ENCODE measurements around the gene PGR.

Gene PGR

DNA sequence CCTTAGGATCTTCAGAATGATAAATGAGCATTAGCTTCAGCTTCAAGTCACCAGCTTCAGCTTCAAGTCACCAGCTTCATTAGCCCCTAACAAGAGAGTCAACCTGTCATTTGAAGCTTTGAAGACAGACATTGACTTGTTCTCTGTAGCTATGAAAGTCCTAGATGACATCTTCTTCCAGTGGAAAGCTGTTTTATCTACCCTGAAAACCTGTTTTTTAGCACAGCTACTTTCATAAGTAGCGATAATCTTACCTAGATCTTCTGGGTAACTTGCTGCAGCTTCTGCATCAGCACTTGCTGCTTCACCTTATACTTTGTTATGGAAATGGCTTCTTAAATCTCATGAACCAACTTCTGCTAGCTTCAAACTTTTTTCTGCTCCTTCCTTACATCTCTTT, 85.7 kb downstream of the PGR start:
- H3K4me3 ChIP-seq (ENCODE audit: low read depth, low read length, poor library complexity, severe bottlenecking), result no peak overlapping the region
- H3K9me3 ChIP-seq (ENCODE audit: low read length), result no peaks in the 10 kb centered on the region
- H3F3A ChIP-seq (ENCODE audit: insufficient read depth, low read length), result no peaks in the 10 kb centered on the region
- no peak overlapping the region for H3K27ac ChIP-seq (ENCODE audit: low read depth, low read length, poor library complexity, severe bottlenecking)
- no peak for TF ChIP-seq EZH2 (IDR thresholded peaks at IDR 0.05; ENCODE audit: borderline replicate concordance, low read length)
- TF ChIP-seq, protein P1, sequence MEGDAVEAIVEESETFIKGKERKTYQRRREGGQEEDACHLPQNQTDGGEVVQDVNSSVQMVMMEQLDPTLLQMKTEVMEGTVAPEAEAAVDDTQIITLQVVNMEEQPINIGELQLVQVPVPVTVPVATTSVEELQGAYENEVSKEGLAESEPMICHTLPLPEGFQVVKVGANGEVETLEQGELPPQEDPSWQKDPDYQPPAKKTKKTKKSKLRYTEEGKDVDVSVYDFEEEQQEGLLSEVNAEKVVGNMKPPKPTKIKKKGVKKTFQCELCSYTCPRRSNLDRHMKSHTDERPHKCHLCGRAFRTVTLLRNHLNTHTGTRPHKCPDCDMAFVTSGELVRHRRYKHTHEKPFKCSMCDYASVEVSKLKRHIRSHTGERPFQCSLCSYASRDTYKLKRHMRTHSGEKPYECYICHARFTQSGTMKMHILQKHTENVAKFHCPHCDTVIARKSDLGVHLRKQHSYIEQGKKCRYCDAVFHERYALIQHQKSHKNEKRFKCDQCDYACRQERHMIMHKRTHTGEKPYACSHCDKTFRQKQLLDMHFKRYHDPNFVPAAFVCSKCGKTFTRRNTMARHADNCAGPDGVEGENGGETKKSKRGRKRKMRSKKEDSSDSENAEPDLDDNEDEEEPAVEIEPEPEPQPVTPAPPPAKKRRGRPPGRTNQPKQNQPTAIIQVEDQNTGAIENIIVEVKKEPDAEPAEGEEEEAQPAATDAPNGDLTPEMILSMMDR (IDR thresholded peaks at IDR 0.05; ENCODE audit: low read length), result no peak
- no peak overlapping the region for H3K4me2 ChIP-seq (ENCODE audit: low read length)
- no peaks in the 10 kb centered on the region for H4K20me1 ChIP-seq (ENCODE audit: insufficient read depth, low read length)
- no peaks in the 10 kb centered on the region for H3K4me1 ChIP-seq (ENCODE audit: insufficient read depth, low read length, severe bottlenecking)
- H3K9ac ChIP-seq (ENCODE audit: low read length), result no peak overlapping the region
- no peaks in the 10 kb centered on the region for H3K9me2 ChIP-seq (ENCODE audit: low read depth, low read length)
- no peaks in the 10 kb centered on the region for H3K27me3 ChIP-seq (ENCODE audit: insufficient read depth, low read length)
- no peaks in the 10 kb centered on the region for H3K79me2 ChIP-seq (ENCODE audit: insufficient read depth, low read length)
- H3K36me3 ChIP-seq (ENCODE audit: insufficient read depth, low read length), result no peaks in the 10 kb centered on the region
- H2AFZ ChIP-seq (ENCODE audit: low read length), result no peak overlapping the region

DNA sequence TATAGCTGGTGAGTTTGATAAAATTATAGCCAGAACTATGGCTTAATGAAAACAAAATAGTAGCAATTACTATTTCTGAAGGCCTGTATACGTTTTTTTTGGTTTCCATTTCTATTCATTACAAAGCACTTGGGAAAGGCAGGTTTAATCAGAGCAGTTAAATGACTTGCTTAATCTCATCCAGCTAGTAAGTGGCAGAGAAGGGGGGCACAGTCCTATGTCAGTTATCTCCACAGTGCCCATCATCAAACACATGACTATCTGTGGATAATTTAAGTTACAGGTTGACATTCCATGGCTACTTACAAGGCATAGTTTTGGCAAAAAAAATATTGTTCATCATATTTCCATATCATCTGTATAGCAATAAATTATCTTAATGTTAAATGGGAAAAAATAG, 93.7 kb downstream of the PGR start:
- Histone ChIP-seq H3F3A (ENCODE audit: insufficient read depth, low read length) (no peaks in the 10 kb centered on the region), H3K9me2 (ENCODE audit: low read depth, low read length) (no peaks in the 10 kb centered on the region), H3K79me2 (ENCODE audit: insufficient read depth, low read length) (no peaks in the 10 kb centered on the region), H3K9ac (ENCODE audit: low read length) (no peak overlapping the region), H2AFZ (ENCODE audit: low read length) (no peak overlapping the region), H3K4me2 (ENCODE audit: low read length) (no peak overlapping the region), H3K27me3 (ENCODE audit: insufficient read depth, low read length) (no peaks in the 10 kb centered on the region), H3K36me3 (ENCODE audit: insufficient read depth, low read length) (no peaks in the 10 kb centered on the region), H3K9me3 (ENCODE audit: low read length) (no peaks in the 10 kb centered on the region), H4K20me1 (ENCODE audit: insufficient read depth, low read length) (no peaks in the 10 kb centered on the region), H3K4me3 (ENCODE audit: low read depth, low read length, poor library complexity, severe bottlenecking) (no peak overlapping the region), H3K4me1 (ENCODE audit: insufficient read depth, low read length, severe bottlenecking) (no peaks in the 10 kb centered on the region), H3K27ac (ENCODE audit: low read depth, low read length, poor library complexity, severe bottlenecking) (no peak overlapping the region)
- TF ChIP-seq, protein P1 (IDR thresholded peaks at IDR 0.05; ENCODE audit: low read length), result no peak
- TF ChIP-seq EZH2 (IDR thresholded peaks at IDR 0.05; ENCODE audit: borderline replicate concordance, low read length), result no peak

DNA sequence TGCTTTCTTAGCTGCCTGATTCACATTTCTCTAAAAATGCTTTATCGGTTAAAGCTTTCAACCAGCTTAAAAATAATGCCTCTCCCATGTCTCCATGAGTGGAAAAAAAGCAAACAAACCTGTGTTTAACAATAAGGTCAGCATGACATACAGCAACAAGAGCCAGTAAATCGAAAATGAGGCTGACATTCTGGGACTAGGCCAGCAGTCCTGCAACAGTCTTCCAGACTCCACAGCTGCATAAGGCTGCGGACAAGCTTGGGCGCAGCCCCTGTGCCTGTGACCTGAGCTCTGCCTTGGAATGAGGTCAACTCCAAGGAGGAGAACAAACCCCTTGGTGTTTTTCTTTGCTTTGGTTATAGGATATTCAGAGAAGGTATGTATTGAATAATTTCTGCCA, 95.5 kb downstream of the PGR start:
- no peak overlapping the region for H2AFZ ChIP-seq (ENCODE audit: low read length)
- no peaks in the 10 kb centered on the region for H3K36me3 ChIP-seq (ENCODE audit: insufficient read depth, low read length)
- H3K9me3 ChIP-seq (ENCODE audit: low read length), result no peaks in the 10 kb centered on the region
- no peaks in the 10 kb centered on the region for H3K27me3 ChIP-seq (ENCODE audit: insufficient read depth, low read length)
- no peaks in the 10 kb centered on the region for H3K9me2 ChIP-seq (ENCODE audit: low read depth, low read length)
- no peaks in the 10 kb centered on the region for H3F3A ChIP-seq (ENCODE audit: insufficient read depth, low read length)
- no peak overlapping the region for H3K9ac ChIP-seq (ENCODE audit: low read length)
- H3K4me2 ChIP-seq (ENCODE audit: low read length), result no peak overlapping the region
- TF ChIP-seq, protein P1 (IDR thresholded peaks at IDR 0.05; ENCODE audit: low read length), result no peak
- no peak for TF ChIP-seq EZH2 (IDR thresholded peaks at IDR 0.05; ENCODE audit: borderline replicate concordance, low read length)
- no peaks in the 10 kb centered on the region for H3K79me2 ChIP-seq (ENCODE audit: insufficient read depth, low read length)
- no peaks in the 10 kb centered on the region for H4K20me1 ChIP-seq (ENCODE audit: insufficient read depth, low read length)
- no peaks in the 10 kb centered on the region for H3K4me1 ChIP-seq (ENCODE audit: insufficient read depth, low read length, severe bottlenecking)
- H3K27ac ChIP-seq (ENCODE audit: low read depth, low read length, poor library complexity, severe bottlenecking), result no peak overlapping the region
- no peak overlapping the region for H3K4me3 ChIP-seq (ENCODE audit: low read depth, low read length, poor library complexity, severe bottlenecking)

Measured in OCI-LY1 (cell line).